Brain microvascular endothelial cell (primary cell): ENCODE measurements around the gene ERBB4.

ENCODE experiments used
- DNase-seq: peaks from one replicate; pipeline ENCODE4 v3.0.0-alpha.2; 2020
- H3K27ac ChIP-seq: fragments of 250-450 bp; sonication (Bioruptor Pico); 2 replicates; pipeline ENCODE4 v1.5.1; 2020; ENCODE audit warnings: mild to moderate bottlenecking, moderate library complexity
- H3K27me3 ChIP-seq: fragments of 250-450 bp; sonication (Bioruptor Pico); replicated peaks from 2 replicates; pipeline ENCODE4 v1.5.1; 2020; ENCODE audit warnings: mild to moderate bottlenecking
- H3K36me3 ChIP-seq: fragments of 250-450 bp; sonication (Bioruptor Pico); replicated peaks from 2 replicates; pipeline ENCODE4 v1.5.1; 2020; ENCODE audit warnings: mild to moderate bottlenecking
- H3K4me3 ChIP-seq: 2 replicates; pipeline ENCODE4 v1.5.1; 2011; ENCODE audit warnings: low read depth, mild to moderate bottlenecking, control low read depth, low read length, moderate library complexity
- in situ Hi-C: cut with HindIII; loops from 2 replicates; pipeline ENCODE4 v1.10.0; 2017; ENCODE audit warnings: low sequenced_read_pairs, low pct_ligation_motif_present
- TF ChIP-seq, protein P1 (sequence below): IDR thresholded peaks from 2 replicates; pipeline ENCODE4 v1.5.1; 2011; ENCODE audit warnings: low read depth, mild to moderate bottlenecking, moderate library complexity, low read length, control low read depth, inconsistent platforms; ENCODE audit errors: missing control alignments

ERBB4 gene

GRCh38 chr2:211328126-211328525 is 1210.5 kb downstream of the ERBB4 start:
- Histone ChIP-seq H3K4me3 (no peak overlapping the region), H3K27me3 (no peaks in the 10 kb centered on the region), H3K36me3 (no peaks in the 10 kb centered on the region), H3K27ac (no peak overlapping the region)
- no peak for DNase-seq
- in situ Hi-C loops, result no loop called here
- TF ChIP-seq, protein P1, sequence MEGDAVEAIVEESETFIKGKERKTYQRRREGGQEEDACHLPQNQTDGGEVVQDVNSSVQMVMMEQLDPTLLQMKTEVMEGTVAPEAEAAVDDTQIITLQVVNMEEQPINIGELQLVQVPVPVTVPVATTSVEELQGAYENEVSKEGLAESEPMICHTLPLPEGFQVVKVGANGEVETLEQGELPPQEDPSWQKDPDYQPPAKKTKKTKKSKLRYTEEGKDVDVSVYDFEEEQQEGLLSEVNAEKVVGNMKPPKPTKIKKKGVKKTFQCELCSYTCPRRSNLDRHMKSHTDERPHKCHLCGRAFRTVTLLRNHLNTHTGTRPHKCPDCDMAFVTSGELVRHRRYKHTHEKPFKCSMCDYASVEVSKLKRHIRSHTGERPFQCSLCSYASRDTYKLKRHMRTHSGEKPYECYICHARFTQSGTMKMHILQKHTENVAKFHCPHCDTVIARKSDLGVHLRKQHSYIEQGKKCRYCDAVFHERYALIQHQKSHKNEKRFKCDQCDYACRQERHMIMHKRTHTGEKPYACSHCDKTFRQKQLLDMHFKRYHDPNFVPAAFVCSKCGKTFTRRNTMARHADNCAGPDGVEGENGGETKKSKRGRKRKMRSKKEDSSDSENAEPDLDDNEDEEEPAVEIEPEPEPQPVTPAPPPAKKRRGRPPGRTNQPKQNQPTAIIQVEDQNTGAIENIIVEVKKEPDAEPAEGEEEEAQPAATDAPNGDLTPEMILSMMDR, result no peak
